Measurements from ENCODE around the gene ACTR3C. TPM values are rescaled to one million over a fixed set of nuclear protein-coding genes. Genes with fewer than 3 reads are reported as not detected.

Gene ACTR3C
- total and polyA plus RNA-seq, 8 donors: 9.0 to 26.5 (median 17.2) TPM

DNA sequence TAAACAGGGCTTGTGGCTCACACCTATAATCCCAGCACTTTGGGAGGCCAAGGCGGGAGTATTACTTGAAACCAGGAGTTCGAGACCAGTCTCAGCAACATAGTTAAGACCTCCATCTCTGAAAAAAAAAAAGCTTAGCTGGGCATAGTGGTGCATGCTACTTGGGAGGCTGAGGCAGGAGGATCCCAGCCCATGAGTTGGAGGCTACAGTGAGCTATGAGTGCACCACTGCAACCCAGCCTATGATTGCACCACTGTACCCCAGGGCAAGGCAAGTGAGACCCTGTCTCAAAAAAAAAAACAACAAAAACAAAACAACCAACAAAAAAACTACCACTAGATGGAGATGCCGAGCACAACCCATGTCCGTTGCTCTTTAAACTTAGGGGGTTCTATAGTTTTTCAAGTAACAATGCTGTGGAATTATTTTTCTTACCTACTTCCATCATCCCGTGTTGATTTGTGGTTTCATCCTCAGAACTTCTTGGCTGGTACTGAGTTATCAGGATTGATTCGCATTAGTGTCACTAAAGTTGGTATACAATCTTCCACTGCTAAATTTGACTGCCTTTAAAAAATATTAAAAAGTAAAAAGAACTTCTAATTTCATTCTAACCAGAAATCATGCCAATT lies 33.0 kb upstream of the ACTR3C start:
- 26% methylated on average over 6 of the region's 6 CpGs for WGBS, 2 donors
- no peaks in the 10 kb centered on the region for H3K9me3 ChIP-seq
- intact Hi-C loops (cut with DNase I): no loop called here
- peak overlapping the region in 2 of 4 donors; percentile 52 to 60 for H3K27ac ChIP-seq
- no peak for DNase-seq
- peak in 3 of 4 donors; percentile 54 to 59 (median 56) for ATAC-seq
- TF ChIP-seq, protein P1, sequence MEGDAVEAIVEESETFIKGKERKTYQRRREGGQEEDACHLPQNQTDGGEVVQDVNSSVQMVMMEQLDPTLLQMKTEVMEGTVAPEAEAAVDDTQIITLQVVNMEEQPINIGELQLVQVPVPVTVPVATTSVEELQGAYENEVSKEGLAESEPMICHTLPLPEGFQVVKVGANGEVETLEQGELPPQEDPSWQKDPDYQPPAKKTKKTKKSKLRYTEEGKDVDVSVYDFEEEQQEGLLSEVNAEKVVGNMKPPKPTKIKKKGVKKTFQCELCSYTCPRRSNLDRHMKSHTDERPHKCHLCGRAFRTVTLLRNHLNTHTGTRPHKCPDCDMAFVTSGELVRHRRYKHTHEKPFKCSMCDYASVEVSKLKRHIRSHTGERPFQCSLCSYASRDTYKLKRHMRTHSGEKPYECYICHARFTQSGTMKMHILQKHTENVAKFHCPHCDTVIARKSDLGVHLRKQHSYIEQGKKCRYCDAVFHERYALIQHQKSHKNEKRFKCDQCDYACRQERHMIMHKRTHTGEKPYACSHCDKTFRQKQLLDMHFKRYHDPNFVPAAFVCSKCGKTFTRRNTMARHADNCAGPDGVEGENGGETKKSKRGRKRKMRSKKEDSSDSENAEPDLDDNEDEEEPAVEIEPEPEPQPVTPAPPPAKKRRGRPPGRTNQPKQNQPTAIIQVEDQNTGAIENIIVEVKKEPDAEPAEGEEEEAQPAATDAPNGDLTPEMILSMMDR (IDR thresholded peaks at IDR 0.05): peak; percentile 6 to 46 (median 40)
- no peak for FAIRE-seq
- no peaks in the 10 kb centered on the region for H3K36me3 ChIP-seq
- peaks cover 5 to 11% (median 7%) of the 10 kb centered on the region in 3 donors for H3K4me1 ChIP-seq
- H3K27me3 ChIP-seq: no peaks in the 10 kb centered on the region
- no peak overlapping the region for H3K4me3 ChIP-seq

DNA sequence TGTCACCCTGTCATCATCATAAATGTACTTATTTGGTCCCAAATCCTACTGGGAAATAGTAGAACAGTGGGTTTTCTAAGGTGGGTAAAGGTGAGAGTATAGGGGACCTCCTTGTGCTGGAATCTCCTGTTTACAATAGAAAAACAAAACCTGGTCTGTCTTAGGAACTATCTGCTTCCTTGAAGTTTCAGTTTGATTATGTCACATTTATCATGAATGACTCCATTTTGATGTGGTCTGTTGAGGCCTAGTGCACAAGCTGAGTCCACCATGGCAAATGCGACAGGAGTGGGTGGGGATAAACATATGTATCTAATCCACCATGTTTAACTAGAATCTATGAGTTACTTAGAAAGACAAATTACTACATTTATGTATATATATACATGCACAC lies 32.3 kb upstream of the ACTR3C start:
- H3K27ac ChIP-seq: peak overlapping the region; percentile 6 to 73 (median 56)
- no peaks in the 10 kb centered on the region for H3K36me3 ChIP-seq
- no peaks in the 10 kb centered on the region for H3K27me3 ChIP-seq
- no peaks in the 10 kb centered on the region for H3K9me3 ChIP-seq
- H3K4me1 ChIP-seq: peaks cover 5 to 11% (median 7%) of the 10 kb centered on the region in 3 donors
- DNase-seq (no peak), ATAC-seq (peak in 2 of 4 donors; percentile 3 to 9), FAIRE-seq (no peak)
- intact Hi-C loops (cut with DNase I): no loop called here
- 68 to 85% methylated on average over 1 of the region's 1 CpG for WGBS, 2 donors
- H3K4me3 ChIP-seq: no peak overlapping the region
- TF ChIP-seq, protein P1 (IDR thresholded peaks at IDR 0.05): no peak

DNA sequence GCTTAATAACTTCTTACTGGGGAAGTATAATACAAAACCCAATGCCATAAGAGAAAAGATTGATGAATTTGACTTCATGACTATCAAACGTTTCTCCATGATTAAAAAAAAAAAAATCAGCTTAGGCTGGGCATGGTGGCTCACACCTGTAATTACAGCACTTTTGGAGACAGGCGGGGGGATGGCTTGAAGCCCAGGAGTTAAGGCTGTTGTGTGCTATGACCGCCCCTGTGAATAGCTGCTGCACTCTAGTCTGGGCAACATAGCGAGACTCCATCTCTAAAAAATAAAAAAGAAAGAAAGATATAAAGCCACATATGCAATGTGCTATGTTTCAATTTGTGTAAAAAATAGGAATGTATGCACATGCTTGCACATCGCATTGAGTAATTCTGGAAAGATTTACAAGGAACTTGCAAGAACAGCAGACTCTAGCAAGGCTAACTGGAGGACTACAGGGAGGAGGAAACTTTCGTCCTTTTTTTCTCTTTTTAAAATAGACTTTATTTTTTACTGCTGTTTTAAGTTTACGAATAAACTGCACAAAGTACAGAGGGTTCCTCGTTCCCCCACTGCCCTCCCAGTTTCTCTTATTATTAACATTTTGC lies 28.3 kb upstream of the ACTR3C start:
- DNase-seq (peak in 1 of 6 donors; percentile 4), FAIRE-seq (no peak), ATAC-seq (peak in 1 of 4 donors; percentile 25)
- TF ChIP-seq, protein P1 (IDR thresholded peaks at IDR 0.05): no peak
- Histone ChIP-seq H3K9me3 (no peaks in the 10 kb centered on the region), H3K27ac (no peak overlapping the region), H3K36me3 (no peaks in the 10 kb centered on the region), H3K4me3 (no peak overlapping the region), H3K4me1 (peaks cover 5 to 11% (median 7%) of the 10 kb centered on the region in 3 donors), H3K27me3 (no peaks in the 10 kb centered on the region)
- intact Hi-C loops (cut with DNase I): no loop called here
- WGBS, 2 donors: 63 to 68% methylated on average over 8 of the region's 8 CpGs

DNA sequence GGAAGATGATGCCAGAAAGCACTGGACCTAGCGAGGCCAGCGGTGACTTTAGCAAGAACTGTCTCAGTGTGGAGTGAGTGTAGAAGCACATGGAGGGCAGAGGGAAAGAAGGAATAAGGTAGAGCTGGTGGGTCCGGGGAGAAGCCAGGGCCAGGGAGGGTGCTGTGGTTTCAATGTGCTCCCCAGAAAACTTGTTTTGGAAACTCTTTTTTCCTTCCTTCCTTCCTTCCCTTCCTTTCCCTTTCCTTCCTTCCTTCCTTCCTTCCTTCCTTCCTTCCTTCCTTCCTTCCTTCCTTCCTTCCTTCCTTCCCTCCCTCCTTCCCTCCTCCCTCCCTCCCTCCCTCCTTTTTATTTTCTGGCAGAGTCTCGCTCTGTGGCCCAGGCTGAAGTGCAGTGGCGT lies 23.6 kb upstream of the ACTR3C start:
- FAIRE-seq: no peak
- WGBS, 2 donors: 92 to 94% methylated on average over 5 of the region's 5 CpGs

More for the DNA sequence above, 23.6 kb upstream of the ACTR3C start:
- TF ChIP-seq, protein P1 (IDR thresholded peaks at IDR 0.05): no peak
- no peaks in the 10 kb centered on the region for H3K4me1 ChIP-seq
- no peaks in the 10 kb centered on the region for H3K27me3 ChIP-seq
- intact Hi-C loops (cut with DNase I): no loop called here
- DNase-seq (no peak), ATAC-seq (no peak)
- no peak overlapping the region for H3K27ac ChIP-seq
- H3K36me3 ChIP-seq: no peaks in the 10 kb centered on the region
- no peaks in the 10 kb centered on the region for H3K9me3 ChIP-seq
- no peak overlapping the region for H3K4me3 ChIP-seq
